Tibial nerve (tissue), 4 donors: ENCODE measurements around the gene PDIA6.

Experiments
- CTCF ChIP-seq, 5 experiments: fragments of 200-600 bp in 3 of 5; fragments of 450-650 bp in 2 of 5; sonication (generic) in 3 of 5; IDR thresholded peaks; one replicate each; pipeline ENCODE4 v1.5.1; 2016 to 2019; ENCODE audit warnings: antibody characterized with exemption in 5 of 5, mild to moderate bottlenecking in 3 of 5, moderate library complexity in 2 of 5
- EP300 ChIP-seq, 2 donors: sonication (generic); formaldehyde crosslinking; IDR thresholded peaks; one replicate each; pipeline ENCODE4 v1.6.1; 2017; ENCODE audit warnings: antibody characterized with exemption in 2 of 2, mild to moderate bottlenecking in 1 of 2
- POLR2A ChIP-seq, 2 donors: fragments of 450-650 bp; IDR thresholded peaks; one replicate each; pipeline ENCODE4 v1.6.1; 2017; ENCODE audit warnings: antibody characterized with exemption in 2 of 2, mild to moderate bottlenecking in 2 of 2, moderate library complexity in 2 of 2

- TF ChIP-seq POLR2A (IDR thresholded peaks at IDR 0.05): no peak
- no peak for TF ChIP-seq CTCF (IDR thresholded peaks at IDR 0.05)
- TF ChIP-seq EP300 (IDR thresholded peaks at IDR 0.05): no peak
Observed at GRCh38 chr2:10774394-10774793, 38.2 kb downstream of the PDIA6 start.
